ENCODE results near the gene TTC4.
"Not testable (repeated sequence)": the region's sequence is repeated elsewhere in the genome, so short reads cannot be mapped to it uniquely, and the experiment has no call there.

Gene TTC4

DNA sequence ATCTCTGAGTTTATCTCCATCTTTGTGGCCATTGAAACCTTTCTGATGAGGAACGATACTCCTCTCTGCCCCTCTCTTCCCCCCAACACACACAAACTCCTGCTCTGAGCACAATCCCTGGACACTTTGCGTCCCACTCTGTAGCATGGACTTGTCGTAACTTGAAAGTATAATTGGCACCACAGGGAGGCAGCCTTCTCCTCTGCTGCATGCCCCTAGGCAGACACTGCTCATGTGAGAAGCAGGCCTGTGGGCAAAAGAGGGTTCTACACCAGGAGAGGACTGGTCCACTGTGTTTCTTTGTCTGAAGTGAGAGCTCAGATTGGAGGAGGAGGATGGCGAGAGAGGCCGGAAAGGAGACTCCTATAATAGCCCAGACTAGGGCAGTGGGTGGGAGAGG lies 52.4 kb downstream of the TTC4 start:
- no peak for TF ChIP-seq CTCF (IDR thresholded peaks at IDR 0.05; ENCODE audit: extremely low read depth, missing control alignments)
- no peak for DNase-seq (ENCODE audit: low spot score)

DNA sequence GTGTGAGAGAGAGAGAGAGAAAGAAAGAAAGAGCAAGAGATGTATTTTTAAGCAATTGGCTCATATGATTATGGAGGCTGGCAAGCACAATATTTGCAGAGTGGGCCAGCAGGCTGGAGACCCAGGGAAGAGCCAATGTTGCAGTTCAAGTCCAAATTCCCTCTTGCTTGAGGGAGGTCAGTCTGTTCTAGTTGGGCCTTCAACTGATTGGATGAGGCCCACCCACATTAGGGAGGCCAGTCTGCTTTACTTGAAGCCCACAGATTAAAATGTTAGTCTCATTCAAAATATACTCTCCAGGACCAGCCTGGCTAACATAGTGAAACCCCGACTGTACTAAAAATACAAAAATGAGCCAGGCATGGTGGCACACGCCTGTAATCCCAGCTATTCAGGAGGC lies 57.3 kb downstream of the TTC4 start:
- DNase-seq (ENCODE audit: low spot score): no peak
- TF ChIP-seq CTCF (IDR thresholded peaks at IDR 0.05; ENCODE audit: extremely low read depth, missing control alignments): no peak

DNA sequence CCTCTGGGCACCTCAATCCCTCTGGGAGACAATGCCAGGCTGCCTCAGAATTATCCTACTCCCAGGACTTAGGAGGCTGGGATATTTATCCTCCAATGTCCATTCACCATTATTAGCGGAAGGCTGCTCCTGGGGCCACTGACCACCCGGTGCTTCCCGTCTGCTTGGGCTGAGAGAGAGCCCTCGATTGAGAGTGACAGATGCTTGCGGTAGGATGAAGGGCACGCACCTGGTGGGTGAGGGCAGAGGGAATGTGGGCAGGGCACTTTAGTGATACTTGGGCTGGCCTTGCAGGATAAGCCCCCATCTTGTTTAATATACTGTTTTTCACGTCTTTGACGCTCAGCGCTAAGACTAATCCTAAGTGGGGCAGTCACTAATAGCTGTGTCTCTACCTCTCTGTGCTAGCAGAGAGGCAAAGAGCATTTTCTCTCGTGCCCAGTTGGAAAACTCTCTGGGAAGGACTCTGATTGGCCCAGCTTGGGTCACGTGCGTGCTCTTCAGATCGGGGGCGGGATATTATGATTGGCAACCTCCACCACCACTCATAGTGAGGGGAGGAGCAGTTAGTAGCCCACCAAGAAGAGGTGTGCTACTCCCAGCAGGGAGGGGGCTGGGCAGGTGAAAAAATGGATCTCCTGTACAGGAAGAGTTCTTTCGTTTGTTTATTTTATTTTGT lies 59.3 kb downstream of the TTC4 start:
- TF ChIP-seq CTCF (IDR thresholded peaks at IDR 0.05; ENCODE audit: extremely low read depth, missing control alignments): no peak
- no peak for DNase-seq (ENCODE audit: low spot score)

GRCh38 chr1:54775828-54776721 lies 60.4 kb downstream of the TTC4 start:
- DNase-seq (ENCODE audit: low spot score): not testable (repeated sequence)

- DNase-seq (ENCODE audit: low spot score): no peak
- TF ChIP-seq CTCF (IDR thresholded peaks at IDR 0.05; ENCODE audit: extremely low read depth, missing control alignments): no peak
Observed at GRCh38 chr1:54777011-54777410, 61.4 kb downstream of the TTC4 start.

- DNase-seq (ENCODE audit: low spot score): no peak
- TF ChIP-seq CTCF (IDR thresholded peaks at IDR 0.05; ENCODE audit: extremely low read depth, missing control alignments): no peak
Observed at GRCh38 chr1:54777431-54777830, 61.8 kb downstream of the TTC4 start.

DNA sequence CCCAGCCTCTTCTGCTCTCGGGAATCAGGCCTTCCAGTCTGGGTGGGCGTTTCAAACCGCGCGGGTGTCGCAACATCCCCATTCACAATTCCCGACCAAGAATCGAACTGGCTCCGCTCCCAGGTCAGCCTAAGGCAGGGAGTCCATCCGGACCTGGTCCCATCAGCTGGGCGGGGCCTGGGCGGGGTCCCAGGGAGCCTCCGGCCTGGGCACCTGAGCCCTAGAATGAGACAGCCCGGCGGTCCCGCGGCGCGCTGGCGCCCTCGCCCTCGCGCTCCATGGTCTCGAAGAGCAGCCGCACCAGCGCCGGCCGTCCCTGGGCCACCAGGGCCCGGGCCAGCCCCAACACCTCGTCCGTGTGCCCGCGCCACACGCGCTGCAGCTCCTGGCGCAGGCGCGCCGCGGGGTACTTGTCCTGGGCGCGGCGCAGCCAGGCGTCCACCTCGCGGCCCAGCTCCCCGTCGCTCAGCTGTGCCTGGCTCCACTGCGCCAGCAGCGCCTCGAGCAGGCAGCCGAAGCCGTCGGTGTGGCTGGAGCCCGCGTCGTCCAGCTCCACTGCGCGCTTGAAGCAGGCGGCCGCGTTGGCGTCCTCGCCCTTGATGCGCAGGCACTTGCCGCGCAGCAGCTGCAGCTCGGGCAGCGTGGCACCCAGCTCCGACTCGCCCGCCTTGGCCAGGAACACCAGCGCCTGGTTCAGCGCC lies 65.5 kb downstream of the TTC4 start:
- no peak for DNase-seq (ENCODE audit: low spot score)
- TF ChIP-seq CTCF (IDR thresholded peaks at IDR 0.05; ENCODE audit: extremely low read depth, missing control alignments): no peak

Measured in GM20000 (cell line).